Measurements from ENCODE around the gene CARMIL1.

- TF ChIP-seq POLR2AphosphoS5 (IDR thresholded peaks at IDR 0.05; ENCODE audit: low read depth, low read length) (no peak), POLR2A (IDR thresholded peaks at IDR 0.05; ENCODE audit: low read depth, low read length) (no peak), SPI1 (IDR thresholded peaks at IDR 0.05; ENCODE audit: low read depth, low read length) (0 out of 2 replicates have a peak, but pooled peaks have one; percentile 16), TAF1 (IDR thresholded peaks at IDR 0.05; ENCODE audit: low read depth, low read length) (no peak)
These were observed 22.2 kb downstream of the CARMIL1 start for GRCh38 chr6:25301362-25301761.
